HG02970 (cell line): Measurements from ENCODE around the gene STAT5A.
"Not testable (repeated sequence)": the region's sequence is repeated elsewhere in the genome, so short reads cannot be mapped to it uniquely, and the experiment has no call there.

ENCODE experiments used
- ATAC-seq: cut with Tn5 transposase; IDR thresholded peaks from one replicate; pipeline ENCODE4 v1.9.1; 2021; ENCODE audit warnings: mild to moderate bottlenecking, moderate library complexity, moderate number of reproducible peaks; ENCODE audit not compliant: unreplicated experiment, low FRiP score

The STAT5A gene

DNA sequence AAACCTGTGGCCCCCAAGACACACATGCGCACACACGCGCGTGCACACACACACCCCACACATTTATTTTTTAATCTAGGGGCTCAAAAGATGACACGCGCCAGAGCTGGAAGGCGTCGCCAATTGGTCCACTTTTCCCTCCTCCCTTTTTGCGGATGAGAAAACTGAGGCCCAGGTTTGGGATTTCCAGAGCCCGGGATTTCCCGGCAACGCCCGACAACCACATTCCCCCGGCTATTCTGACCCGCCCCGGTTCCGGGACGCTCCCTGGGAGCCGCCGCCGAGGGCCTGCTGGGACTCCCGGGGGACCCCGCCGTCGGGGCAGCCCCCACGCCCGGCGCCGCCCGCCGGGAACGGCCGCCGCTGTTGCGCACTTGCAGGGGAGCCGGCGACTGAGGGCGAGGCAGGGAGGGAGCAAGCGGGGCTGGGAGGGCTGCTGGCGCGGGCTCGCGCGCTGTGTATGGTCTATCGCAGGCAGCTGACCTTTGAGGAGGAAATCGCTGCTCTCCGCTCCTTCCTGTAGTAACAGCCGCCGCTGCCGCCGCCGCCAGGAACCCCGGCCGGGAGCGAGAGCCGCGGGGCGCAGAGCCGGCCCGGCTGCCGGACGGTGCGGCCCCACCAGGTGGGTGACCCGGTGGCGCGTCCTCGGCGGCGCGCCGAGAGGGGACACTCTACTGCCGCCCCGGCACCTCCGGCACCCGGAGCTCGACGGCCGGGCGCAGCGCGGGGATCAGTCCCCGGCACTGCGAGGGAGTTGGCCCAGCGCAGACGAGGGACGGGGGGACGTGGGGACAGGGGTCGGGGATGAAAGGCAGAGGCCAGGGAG is at the start of gene STAT5A:
TSS of gene STAT5A (plus strand) at position 522 of the 826 bp plus-strand sequence. CDS start 914 bp downstream, outside the sequence.
- ATAC-seq = no peak

DNA sequence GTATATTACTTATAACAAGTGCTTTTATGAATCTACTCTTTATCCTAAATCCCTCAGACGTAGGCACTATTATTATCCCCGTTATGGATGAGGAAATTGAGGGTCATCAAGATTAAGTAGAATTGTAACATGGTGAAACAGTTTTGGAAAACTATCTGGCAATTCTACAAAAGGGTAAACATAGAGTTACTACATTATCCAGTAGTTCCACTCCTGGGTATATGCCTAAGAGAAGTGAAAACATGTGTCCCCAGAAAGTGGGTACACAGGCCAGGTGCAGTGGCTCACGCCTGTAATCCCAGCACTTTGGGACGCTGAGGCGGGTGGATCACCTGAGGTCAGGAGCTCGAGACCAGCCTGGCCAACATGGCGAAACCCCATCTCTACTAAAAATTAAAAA is 48.7 kb upstream of the STAT5A start:
- ATAC-seq = not testable (repeated sequence)

DNA sequence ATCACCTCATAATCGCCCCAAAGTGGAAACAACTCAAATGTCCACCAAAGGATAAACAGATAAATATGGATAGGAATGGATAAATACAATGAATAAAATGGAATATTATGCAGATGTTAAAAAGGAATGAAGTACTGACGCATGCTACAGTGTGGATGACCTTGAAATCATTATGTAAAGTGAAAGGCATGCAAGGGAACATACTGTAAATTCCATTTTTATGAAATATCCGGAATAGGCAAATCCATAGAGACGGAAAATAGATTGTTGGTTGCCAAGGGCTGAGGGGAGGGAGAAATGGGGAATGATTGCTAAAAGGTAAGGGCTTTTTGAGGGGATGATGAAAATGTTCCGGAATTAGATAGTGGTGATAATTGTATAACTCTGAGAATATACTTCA is 48.1 kb upstream of the STAT5A start:
- ATAC-seq = no peak

DNA sequence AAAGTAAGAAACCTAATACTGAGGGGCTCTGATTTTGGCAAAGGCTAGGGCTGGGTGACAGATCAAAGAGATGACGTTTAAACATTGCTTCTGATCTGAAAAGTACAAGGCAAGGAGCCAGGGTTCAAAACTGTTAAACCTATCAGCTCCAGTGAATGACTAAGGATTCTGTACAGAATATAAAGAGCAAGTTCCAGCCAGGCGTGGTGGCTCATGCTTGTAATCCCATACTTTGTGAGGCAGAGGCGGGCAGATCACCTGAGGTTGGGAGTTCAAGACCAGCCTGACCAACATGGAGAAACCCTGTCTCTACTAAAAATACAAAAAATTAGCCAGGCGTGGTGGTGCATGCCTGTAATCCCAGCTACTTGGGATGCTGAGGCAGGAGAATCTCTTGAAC is 47.4 kb upstream of the STAT5A start:
- ATAC-seq = not testable (repeated sequence)

DNA sequence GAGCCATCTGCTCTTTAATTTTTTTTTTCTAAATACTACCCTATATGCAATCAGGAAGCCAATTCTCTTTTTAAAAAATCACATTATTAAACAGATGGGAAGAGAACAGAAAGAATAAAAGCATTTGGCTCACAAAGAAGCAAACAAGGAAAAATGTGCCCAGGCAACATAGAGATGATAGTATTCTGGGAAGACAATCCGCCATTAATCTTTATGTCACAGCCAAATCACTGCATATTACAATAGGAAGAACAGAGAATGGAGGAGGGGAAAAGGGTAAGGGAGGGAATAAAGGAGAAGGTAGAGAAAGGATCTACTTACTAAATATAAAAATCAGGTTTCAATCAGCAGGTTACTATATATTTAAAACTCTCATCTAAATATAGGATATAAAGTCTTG is 46.4 kb upstream of the STAT5A start:
- ATAC-seq = no peak

DNA sequence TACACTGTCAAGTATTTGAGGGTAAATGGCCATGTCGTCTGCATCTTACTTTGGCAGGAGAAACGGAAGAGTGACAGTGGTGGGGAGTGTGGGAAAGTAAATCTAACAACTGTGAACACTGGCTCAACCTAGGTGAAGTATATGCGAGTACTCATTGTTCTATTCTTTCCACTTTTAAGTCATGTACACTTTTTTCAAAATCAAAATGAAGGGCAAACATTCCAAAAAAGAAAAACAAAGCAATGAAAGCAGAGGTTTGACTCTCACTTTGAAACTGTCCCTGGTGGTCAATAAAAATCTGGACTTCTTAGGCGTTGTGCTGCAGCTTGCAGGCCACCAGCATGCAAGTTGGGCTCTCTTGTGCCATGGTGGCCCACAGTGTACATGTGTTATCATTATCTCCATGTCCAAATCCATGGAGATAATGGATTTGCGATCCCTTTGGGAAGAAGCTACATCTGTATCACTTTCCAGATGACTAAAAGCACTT is 44.8 kb upstream of the STAT5A start:
- ATAC-seq = no peak

DNA sequence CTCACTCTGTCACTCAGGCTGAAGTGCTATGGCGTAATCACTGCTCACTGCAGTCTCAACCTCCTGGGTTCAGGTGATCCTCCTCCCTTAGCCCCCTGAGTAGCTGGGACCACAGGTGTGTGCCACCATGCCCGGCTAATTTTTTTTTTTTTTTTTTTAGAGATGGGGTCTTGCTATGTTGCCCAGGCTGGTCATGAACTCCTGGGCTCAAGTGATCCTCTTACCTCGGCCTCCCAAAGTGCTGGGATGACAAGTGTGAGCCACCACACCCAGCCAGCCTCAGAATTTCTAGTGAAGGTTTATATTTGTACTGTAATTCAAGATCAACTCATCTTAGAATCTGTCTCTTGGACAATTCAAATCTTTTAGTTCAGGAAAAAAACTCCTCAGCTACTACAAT is 44.2 kb upstream of the STAT5A start:
- not testable (repeated sequence) for ATAC-seq

DNA sequence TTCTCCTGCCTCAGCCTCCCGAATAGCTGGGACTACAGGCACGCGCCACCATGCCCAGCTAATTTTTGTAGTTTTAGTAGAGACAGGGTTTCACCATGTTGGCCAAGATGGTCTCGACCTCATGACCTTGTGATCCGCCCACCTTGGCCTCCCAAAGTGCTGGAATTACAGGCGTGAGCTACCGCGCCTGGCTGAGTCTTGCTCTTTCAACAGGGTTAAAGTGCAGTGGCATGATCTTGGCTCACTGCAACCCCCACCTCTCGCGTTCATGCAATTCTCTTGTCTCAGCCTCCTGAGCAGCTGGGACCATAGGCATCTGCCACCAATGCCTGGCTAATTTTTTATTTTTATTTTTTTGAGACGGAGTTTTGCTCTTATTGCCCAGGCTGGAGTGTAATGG is 43.1 kb upstream of the STAT5A start:
- ATAC-seq = not testable (repeated sequence)

DNA sequence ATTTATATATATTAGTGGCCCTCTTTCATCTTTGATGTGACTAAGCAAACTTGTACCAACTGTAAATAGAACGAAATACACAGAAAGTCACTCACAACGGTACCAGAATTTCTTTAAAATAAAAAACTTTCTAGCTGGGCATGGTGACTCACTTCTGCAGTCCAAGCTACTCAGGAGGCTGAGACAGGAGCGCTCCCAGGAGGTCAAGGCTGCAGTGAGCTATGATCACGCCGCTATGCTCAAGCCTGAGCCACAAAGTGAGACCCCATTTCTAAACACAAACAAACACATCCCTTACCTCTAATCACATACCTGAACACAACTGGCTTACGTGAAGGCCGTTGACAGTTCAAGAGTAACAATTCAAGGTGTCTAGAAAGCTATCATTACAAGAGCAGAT is 41.8 kb upstream of the STAT5A start:
- no peak for ATAC-seq

DNA sequence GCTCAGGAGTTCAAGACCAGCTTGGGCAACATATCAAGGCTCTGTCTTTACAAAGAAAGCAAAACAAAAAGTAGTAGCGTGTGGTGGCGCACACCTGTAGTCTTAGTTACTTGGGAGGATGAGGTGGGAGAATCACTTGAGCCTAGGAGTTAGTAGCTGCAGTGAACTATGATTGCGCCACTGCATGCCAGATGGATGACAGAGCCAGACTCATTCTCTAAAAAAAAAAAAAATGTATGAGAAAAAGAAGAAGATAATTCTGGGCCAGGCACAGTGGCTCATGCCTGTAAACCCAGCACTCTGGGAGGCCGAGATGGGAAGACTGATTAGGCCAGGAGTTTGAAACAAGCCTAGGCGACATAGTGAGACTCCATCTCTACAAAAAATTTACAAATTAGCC is 40.6 kb upstream of the STAT5A start:
- ATAC-seq = no peak

DNA sequence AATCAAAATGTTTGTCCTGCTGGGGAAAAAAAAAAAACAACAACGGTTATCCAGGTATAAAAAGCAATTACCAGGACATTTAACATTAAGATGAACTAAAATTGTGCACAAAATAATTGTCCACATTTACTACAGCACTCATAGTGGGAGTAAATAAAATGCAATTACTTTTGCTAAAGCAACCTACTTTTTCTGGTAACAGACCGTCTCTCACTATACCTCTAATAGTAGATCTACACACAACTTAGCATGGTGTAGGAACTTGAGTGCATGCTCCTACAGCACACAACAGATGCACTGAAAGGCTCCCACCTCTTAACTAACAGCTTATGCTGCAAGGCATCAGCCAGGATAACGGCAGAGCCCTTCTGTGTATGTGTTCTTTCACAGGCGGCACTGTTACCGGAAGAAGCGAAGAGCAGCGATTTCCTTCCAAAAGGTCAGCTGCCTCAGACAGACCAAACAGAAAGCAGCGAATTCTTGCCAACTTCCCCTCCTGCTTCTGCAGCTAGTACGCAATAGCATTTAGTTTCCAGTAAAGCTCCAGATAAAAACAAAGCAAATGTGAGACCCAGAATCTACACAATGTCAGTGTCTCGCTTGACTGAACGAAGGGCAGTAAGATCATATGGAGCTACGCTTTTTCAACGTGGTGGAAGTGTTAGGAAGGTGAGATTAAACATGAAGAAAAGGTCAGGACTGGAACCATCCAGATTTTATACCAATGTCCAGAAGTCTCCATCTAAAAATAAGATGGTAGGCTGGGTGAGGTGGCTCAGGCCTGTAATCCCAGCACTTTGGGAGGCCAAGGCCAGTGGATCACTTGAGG is 39.7 kb upstream of the STAT5A start:
- no peak for ATAC-seq

DNA sequence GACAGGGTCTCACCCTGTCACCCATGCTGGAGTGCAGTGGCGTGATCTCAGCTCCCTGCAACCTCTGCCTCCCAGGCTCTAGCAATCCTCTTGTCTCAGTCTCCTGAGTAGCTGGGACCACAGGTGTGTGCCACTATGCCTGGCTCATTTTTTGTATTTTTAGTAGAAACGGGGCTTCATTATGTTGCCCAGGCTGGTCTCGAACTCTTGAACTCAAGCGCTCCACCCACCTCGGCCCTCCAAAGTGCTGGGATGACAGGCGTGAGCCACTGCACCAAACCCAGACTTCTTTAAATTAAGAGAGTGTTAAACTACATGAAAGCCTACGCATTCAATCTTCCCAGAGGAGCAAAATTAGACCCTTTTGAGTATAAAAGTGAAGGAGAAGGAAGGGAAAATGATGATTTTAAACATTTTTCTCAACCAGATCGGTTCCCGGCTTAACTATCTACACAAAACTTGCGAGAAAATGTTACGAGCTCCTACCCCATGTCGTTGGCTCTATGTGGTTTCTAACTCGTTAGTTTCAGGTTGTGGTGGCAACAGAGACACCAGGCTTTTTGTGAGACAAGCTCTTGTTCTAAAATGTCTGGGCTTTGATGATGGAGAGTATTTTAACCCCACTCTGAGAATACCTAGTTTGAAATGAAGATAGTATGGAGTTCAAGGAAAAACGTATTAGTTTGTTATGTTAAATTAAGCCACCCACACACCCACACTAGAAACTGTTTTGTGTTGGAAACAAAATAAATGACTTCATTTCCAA is 38.4 kb upstream of the STAT5A start:
- ATAC-seq = no peak

DNA sequence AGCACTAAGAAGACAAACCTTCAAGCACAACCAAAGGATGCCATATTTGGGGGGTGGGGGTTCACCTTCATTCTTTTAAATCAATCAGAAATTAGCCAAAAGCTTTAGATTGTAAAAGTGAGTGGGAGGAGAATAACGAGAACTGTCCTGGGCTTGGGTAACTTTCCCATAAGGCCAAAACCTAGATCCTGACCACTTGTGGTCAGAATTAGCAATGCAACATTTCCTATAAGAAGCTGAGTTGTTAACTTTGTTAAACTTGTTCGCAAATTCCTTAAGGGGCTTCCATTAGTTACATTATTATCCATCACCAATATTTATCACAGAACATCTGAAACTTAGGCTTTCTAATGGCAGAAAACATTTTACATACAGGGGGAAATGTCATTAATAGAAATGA is 37.2 kb upstream of the STAT5A start:
- ATAC-seq = no peak

DNA sequence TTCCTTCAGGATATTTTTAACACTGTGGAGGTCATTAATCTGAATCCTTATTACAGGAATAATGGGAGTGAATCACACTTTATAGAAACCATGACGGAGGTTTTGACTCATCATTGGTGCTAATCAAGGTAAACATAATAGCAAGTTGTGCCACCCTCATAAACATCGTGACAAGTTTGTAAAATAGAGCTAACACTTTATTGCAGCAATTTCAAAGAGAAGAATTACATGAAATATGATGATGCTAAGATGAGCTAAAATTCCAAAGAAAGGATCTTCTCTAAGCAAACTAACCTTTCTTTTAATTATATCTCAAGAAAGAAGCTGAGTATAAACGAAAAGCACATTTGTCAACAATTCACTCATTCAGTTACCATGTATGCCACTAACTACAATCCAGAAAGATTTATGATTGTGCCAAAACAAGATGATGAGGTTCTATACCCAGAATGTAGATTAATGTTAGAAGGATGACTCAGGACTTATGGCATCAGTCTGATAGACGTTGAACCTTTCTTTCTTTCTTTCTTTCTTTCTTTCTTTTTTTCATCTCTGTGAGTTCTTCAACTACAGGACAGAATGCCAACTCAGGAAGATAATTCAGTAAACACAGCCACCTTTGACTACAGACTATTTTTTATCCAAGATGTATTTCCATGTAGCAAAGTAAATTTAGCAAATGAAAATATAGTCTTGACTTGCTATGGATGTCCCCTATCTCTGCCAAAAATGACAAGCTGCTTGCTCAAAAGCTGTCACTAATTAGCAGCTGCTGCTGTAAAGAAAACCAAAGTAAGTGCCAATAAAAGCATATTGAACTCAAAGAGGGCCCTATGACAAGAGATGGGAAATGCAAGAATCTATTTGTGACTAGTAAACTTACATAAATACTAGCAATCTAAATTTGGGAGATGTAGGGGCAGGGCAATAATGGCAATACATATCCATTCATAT is 35.4 kb upstream of the STAT5A start:
- no peak for ATAC-seq

DNA sequence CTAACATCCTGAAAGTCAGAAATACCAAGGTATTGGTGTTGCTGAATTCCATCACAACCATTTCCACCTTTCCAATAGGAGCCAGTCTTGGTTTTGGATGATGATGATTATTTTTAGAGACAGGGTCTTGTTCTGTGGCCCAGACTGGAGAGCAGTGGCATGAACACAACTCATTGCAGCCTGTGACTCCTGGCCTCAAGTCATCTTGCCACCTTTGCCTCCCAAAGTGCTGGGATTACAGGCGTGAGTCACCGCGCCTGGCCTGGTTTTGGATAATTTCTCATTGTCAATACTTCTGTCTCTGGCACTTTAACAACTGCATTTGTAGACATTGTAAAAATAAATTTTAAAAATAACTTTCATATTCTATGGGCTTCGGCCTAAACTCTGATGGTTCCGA is 34.7 kb upstream of the STAT5A start:
- ATAC-seq = no peak

DNA sequence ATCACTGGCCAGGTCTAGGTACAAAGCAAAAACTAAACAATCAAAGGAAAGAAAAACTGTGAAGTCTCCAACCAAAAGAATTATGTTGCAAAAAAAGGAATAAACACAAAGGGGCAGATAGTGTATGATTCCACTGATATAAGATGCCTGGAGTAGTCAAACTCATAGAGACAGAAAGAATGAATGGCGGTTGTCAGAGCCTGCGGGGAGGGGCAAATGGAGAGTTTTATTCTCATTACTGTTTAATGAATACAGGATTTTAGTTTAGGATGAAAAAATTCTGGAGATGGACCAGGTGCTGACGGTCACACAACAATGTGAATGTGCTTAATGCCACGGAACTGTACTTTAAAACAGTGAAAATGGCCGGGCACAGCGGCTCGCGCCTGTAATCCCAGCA is 32.9 kb upstream of the STAT5A start:
- no peak for ATAC-seq

DNA sequence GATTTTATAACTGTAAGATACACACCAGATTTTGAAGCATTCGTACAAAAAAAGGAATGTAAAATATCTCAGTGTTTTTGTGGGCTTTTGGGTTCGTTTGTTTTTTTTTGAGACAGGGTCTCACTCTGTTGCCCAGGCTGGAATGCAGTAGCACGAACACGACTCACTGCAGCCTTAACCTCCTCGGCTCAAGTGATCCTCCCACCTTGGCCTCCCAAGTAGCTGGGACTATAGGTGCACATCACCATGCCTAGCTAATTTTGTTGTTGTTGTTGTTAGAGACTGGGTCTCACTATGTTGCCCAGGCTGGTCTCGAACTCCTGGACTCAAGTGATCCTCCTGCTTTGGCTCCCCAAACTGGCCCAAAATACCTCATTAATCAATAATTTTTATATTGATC is 28.0 kb upstream of the STAT5A start:
- ATAC-seq = no peak

DNA sequence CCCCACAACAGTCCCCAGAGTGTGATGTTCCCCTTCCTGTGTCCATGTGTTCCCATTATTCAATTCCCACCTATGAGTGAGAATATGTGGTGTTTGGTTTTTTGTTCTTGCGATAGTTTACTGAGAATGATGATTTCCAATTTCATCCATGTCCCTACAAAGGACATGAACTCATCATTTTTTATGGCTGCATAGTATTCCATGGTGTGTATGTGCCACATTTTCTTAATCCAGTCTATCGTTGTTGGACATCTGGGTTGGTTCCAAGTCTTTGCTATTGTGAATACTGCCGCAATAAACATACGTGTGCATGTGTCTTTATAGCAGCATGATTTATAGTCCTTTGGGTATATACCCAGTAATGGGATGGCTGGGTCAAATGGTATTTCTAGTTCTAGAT is 23.9 kb upstream of the STAT5A start:
- not testable (repeated sequence) for ATAC-seq

DNA sequence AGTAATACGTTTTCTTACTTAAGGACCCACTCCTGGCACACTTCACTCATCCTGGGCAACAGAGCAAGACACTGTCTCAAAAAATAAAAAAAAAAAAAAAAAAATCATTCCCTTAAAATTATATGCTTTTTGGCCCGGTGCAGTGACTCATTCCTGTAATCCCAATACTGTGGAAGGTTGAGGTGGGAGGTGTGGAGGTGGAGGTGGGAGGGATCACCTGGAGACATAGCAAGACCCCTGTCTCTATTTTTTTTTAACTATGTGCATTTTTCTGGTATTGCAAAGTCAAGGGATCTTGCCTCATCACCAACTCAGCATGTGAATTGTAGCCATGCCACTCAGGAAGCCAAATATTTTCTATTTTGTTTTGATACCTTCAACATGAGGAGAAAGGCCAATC is 21.8 kb upstream of the STAT5A start:
- ATAC-seq = no peak
